ENCODE results near the gene LANCL2.

LANCL2 gene

GRCh38 chr7:55444786-55445185, 79.6 kb downstream of the LANCL2 start:
- Histone ChIP-seq H3K9me3 (ENCODE audit: insufficient read depth, low read length, severe bottlenecking) (no peaks in the 10 kb centered on the region), H2AFZ (ENCODE audit: low read depth, low read length) (no peak overlapping the region), H3K4me3 (ENCODE audit: low read depth in 1 of 2, low read length in 2 of 2) (no peak overlapping the region), H4K20me1 (ENCODE audit: insufficient read depth, low read length) (no peaks in the 10 kb centered on the region), H3K27me3 (ENCODE audit: insufficient read depth, low read length, poor library complexity) (no peaks in the 10 kb centered on the region), H3K4me2 (ENCODE audit: insufficient read depth, low read length) (no peak overlapping the region), H3K36me3 (ENCODE audit: insufficient read depth, low read length) (no peaks in the 10 kb centered on the region), H3K4me1 (ENCODE audit: insufficient read depth, low read length) (peaks cover 27% of the 10 kb centered on the region), H3K9ac (ENCODE audit: low read depth, low read length) (no peak overlapping the region), H3K27ac (ENCODE audit: low read length) (no peak overlapping the region), H3K79me2 (ENCODE audit: insufficient read depth, low read length) (no peaks in the 10 kb centered on the region)
- ATAC-seq (ENCODE audit: insufficient read depth, low read depth) (no peak), DNase-seq (no peak)
- TF ChIP-seq CTCF (IDR thresholded peaks at IDR 0.05; ENCODE audit: borderline replicate concordance, extremely low read depth, low read length, poor library complexity, severe bottlenecking) = no peak
- no peak for TF ChIP-seq EZH2 (IDR thresholded peaks at IDR 0.05; ENCODE audit: borderline replicate concordance, low read depth, low read length, severe bottlenecking)

GRCh38 chr7:55448526-55448925, 83.4 kb downstream of the LANCL2 start:
- H3K4me3 ChIP-seq (ENCODE audit: low read depth in 1 of 2, low read length in 2 of 2) = no peak overlapping the region
- no peak overlapping the region for H3K9ac ChIP-seq (ENCODE audit: low read depth, low read length)
- no peak overlapping the region for H3K27ac ChIP-seq (ENCODE audit: low read length)
- no peak for ATAC-seq (ENCODE audit: insufficient read depth, low read depth)
- no peak overlapping the region for H3K4me2 ChIP-seq (ENCODE audit: insufficient read depth, low read length)
- no peak for DNase-seq
- H3K9me3 ChIP-seq (ENCODE audit: insufficient read depth, low read length, severe bottlenecking) = no peaks in the 10 kb centered on the region
- no peak for TF ChIP-seq EZH2 (IDR thresholded peaks at IDR 0.05; ENCODE audit: borderline replicate concordance, low read depth, low read length, severe bottlenecking)
- no peak for TF ChIP-seq CTCF (IDR thresholded peaks at IDR 0.05; ENCODE audit: borderline replicate concordance, extremely low read depth, low read length, poor library complexity, severe bottlenecking)
- H3K27me3 ChIP-seq (ENCODE audit: insufficient read depth, low read length, poor library complexity) = no peaks in the 10 kb centered on the region
- no peak overlapping the region for H2AFZ ChIP-seq (ENCODE audit: low read depth, low read length)
- peaks cover 5% of the 10 kb centered on the region; the same call in 1 of the 2 replicates for H3K36me3 ChIP-seq (ENCODE audit: insufficient read depth, low read length)
- H3K79me2 ChIP-seq (ENCODE audit: insufficient read depth, low read length) = no peaks in the 10 kb centered on the region
- no peaks in the 10 kb centered on the region for H4K20me1 ChIP-seq (ENCODE audit: insufficient read depth, low read length)
- H3K4me1 ChIP-seq (ENCODE audit: insufficient read depth, low read length) = no peaks in the 10 kb centered on the region

DNA sequence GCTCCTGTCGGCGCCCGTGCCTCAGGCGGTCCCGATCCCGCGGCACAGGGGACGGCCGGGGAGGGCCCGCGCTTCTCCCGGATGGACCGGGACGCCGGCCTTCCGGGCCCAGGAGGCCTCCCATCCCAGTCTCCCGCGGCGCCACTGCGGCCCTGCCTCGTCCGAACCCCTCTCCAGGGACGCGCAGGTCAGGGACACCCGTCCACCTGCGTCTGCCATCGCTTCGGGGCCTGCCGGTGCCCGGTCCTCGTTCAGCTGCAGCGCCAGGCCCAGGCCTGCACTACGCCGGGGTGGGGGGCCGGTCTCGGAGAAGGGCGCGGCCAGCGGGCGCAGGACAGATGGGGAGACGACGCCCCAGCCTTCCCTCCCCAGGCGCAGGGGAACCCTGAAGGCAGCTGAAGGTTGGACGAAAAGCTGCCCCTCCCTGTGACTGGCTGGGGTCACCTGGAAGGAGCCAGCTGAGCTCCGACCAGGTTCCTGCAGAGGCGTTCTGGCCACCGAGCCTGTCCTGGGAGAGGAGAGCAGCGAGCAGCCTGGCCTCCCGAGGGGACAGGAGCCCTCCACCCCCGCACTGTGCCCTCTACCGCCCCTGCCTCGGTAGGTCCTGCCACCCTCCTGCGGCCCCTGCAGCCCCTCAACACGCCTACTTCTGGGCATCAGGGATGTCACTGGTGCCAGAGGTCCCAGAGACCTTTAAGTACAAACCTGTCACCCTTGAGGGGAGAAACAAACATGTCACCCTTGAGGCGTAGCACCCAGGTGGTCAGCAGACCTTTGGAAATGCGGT, 84.3 kb downstream of the LANCL2 start:
- Histone ChIP-seq H3K36me3 (ENCODE audit: insufficient read depth, low read length) (peaks cover 5% of the 10 kb centered on the region; the same call in 1 of the 2 replicates), H3K9me3 (ENCODE audit: insufficient read depth, low read length, severe bottlenecking) (no peaks in the 10 kb centered on the region), H3K27ac (ENCODE audit: low read length) (no peak overlapping the region), H2AFZ (ENCODE audit: low read depth, low read length) (no peak overlapping the region), H3K4me2 (ENCODE audit: insufficient read depth, low read length) (no peak overlapping the region), H3K4me3 (ENCODE audit: low read depth in 1 of 2, low read length in 2 of 2) (no peak overlapping the region), H3K9ac (ENCODE audit: low read depth, low read length) (no peak overlapping the region), H4K20me1 (ENCODE audit: insufficient read depth, low read length) (no peaks in the 10 kb centered on the region), H3K4me1 (ENCODE audit: insufficient read depth, low read length) (no peaks in the 10 kb centered on the region), H3K27me3 (ENCODE audit: insufficient read depth, low read length, poor library complexity) (no peaks in the 10 kb centered on the region), H3K79me2 (ENCODE audit: insufficient read depth, low read length) (no peaks in the 10 kb centered on the region)
- TF ChIP-seq EZH2 (IDR thresholded peaks at IDR 0.05; ENCODE audit: borderline replicate concordance, low read depth, low read length, severe bottlenecking) = no peak
- no peak for TF ChIP-seq CTCF (IDR thresholded peaks at IDR 0.05; ENCODE audit: borderline replicate concordance, extremely low read depth, low read length, poor library complexity, severe bottlenecking)
- no peak for DNase-seq
- no peak for ATAC-seq (ENCODE audit: insufficient read depth, low read depth)

All from DND-41 (cell line).